DOHH2 (cell line): Measurements from ENCODE around the gene PODXL2.

Source experiments
- H3F3A ChIP-seq: fragments of 200-600 bp; sonication (generic), shearing (Covaris generic); 2 replicates; pipeline ENCODE4 v1.6.0; 2016; ENCODE audit warnings: antibody characterized with exemption, mild to moderate bottlenecking; ENCODE audit not compliant: control insufficient read depth, insufficient read depth
- H3K27ac ChIP-seq: fragments of 200-600 bp; sonication (generic); 2 replicates; pipeline ENCODE4 v1.5.1; 2014; ENCODE audit warnings: low read depth, mild to moderate bottlenecking, low read length, moderate library complexity
- H3K27me3 ChIP-seq: fragments of 200-600 bp; sonication (generic); 2 replicates; pipeline ENCODE4 v1.6.1; 2014; ENCODE audit warnings: mild to moderate bottlenecking, low read length, mixed read lengths; ENCODE audit not compliant: control insufficient read depth
- H3K36me3 ChIP-seq: fragments of 200-600 bp; sonication (generic); 2 replicates; pipeline ENCODE4 v1.6.1; 2014; ENCODE audit warnings: mild to moderate bottlenecking, low read length, moderate library complexity, mixed read lengths; ENCODE audit not compliant: control insufficient read depth
- H3K4me1 ChIP-seq: fragments of 200-600 bp; sonication (generic); 2 replicates; pipeline ENCODE4 v1.6.1; 2014; ENCODE audit warnings: mild to moderate bottlenecking, low read length, mixed read lengths; ENCODE audit not compliant: control insufficient read depth
- H3K4me2 ChIP-seq: fragments of 200-600 bp; sonication (generic); 2 replicates; pipeline ENCODE4 v1.6.0; 2014; ENCODE audit warnings: mild to moderate bottlenecking, low read length, moderate library complexity
- H3K4me3 ChIP-seq: fragments of 200-600 bp; sonication (generic); 2 replicates; pipeline ENCODE4 v1.5.1; 2014; ENCODE audit warnings: mild to moderate bottlenecking, low read length, mixed read lengths
- H3K79me2 ChIP-seq: fragments of 200-600 bp; sonication (generic); 2 replicates; pipeline ENCODE4 v1.6.1; 2014; ENCODE audit warnings: mild to moderate bottlenecking, low read length, mixed read lengths; ENCODE audit not compliant: control insufficient read depth
- H3K9me2 ChIP-seq: fragments of 200-600 bp; sonication (generic); replicated peaks from 2 replicates; pipeline ENCODE4 v1.6.1; 2014; ENCODE audit warnings: mild to moderate bottlenecking, low read length, mixed read lengths; ENCODE audit not compliant: control insufficient read depth
- H3K9me3 ChIP-seq: fragments of 200-600 bp; sonication (generic); 2 replicates; pipeline ENCODE4 v1.6.1; 2014; ENCODE audit warnings: antibody characterized with exemption, low read length, mixed read lengths; ENCODE audit not compliant: control insufficient read depth, insufficient read depth
- H4K20me1 ChIP-seq: fragments of 200-600 bp; sonication (generic); 2 replicates; pipeline ENCODE4 v1.6.0; 2014; ENCODE audit warnings: low read depth, mild to moderate bottlenecking, antibody characterized with exemption, low read length, moderate library complexity; ENCODE audit not compliant: control insufficient read depth, insufficient read depth
- EZH2phosphoT487 ChIP-seq: fragments of 200-600 bp; sonication (generic); IDR thresholded peaks from 2 replicates; pipeline ENCODE4 v1.6.1; 2017; ENCODE audit warnings: borderline replicate concordance, mild to moderate bottlenecking, antibody characterized with exemption, low read length, moderate library complexity, mixed read lengths
- TF ChIP-seq, protein P1 (sequence below): fragments of 200-600 bp; sonication (generic); IDR thresholded peaks from one replicate; pipeline ENCODE4 v1.5.1; 2014; ENCODE audit warnings: antibody characterized with exemption, mild to moderate bottlenecking, low read depth, low read length; ENCODE audit not compliant: poor library complexity, severe bottlenecking

Gene PODXL2

DNA sequence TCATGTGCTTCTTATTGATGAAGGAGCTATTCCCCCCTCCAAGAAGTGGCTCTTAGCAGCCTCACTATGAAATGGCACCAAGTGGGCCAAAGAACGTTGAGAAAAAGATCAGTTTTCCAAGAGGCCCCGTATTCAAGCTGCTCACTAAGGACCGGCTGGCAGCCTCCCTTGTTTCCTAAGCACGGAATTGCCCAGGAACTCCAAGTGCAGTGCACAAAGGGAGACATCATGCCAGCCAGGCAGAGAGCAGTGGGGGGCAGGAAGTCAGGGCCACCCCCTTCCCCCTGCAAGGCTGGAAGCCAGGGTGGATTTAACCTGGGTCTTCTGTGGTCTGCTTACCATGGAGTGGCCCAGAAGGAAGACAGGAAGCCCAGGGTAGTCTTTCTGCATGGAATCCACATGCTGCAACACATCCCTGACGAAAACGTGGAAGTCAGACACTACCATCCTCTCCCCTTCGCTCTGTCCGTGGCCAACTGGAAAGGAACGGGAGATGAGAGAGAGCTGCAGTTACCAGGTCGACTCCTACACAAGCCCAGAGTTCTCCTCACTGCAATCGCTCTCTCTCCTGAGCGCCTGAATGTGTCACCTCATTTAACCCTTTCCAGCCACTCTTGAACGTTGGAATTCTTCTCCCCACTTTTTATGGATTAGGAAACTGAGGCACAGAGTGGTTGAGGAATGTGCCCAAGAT, 93.3 kb downstream of the PODXL2 start:
- Histone ChIP-seq H3K4me2 (no peak overlapping the region), H3K79me2 (no peaks in the 10 kb centered on the region), H3K36me3 (no peaks in the 10 kb centered on the region), H3K9me2 (no peaks in the 10 kb centered on the region), H3F3A (no peaks in the 10 kb centered on the region), H3K4me3 (no peak overlapping the region), H3K4me1 (no peaks in the 10 kb centered on the region), H3K27me3 (no peaks in the 10 kb centered on the region), H4K20me1 (no peaks in the 10 kb centered on the region), H3K9me3 (no peaks in the 10 kb centered on the region), H3K27ac (no peak overlapping the region)
- no peak for TF ChIP-seq EZH2phosphoT487
- TF ChIP-seq, protein P1, sequence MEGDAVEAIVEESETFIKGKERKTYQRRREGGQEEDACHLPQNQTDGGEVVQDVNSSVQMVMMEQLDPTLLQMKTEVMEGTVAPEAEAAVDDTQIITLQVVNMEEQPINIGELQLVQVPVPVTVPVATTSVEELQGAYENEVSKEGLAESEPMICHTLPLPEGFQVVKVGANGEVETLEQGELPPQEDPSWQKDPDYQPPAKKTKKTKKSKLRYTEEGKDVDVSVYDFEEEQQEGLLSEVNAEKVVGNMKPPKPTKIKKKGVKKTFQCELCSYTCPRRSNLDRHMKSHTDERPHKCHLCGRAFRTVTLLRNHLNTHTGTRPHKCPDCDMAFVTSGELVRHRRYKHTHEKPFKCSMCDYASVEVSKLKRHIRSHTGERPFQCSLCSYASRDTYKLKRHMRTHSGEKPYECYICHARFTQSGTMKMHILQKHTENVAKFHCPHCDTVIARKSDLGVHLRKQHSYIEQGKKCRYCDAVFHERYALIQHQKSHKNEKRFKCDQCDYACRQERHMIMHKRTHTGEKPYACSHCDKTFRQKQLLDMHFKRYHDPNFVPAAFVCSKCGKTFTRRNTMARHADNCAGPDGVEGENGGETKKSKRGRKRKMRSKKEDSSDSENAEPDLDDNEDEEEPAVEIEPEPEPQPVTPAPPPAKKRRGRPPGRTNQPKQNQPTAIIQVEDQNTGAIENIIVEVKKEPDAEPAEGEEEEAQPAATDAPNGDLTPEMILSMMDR = no peak
